SW480 (cell line): ENCODE data around the gene OPA3.

Source experiments
- DNase-seq: peaks from one replicate; pipeline ENCODE4 v3.0.0-alpha.2; 2016; ENCODE audit warnings: low spot score

Gene OPA3

DNA sequence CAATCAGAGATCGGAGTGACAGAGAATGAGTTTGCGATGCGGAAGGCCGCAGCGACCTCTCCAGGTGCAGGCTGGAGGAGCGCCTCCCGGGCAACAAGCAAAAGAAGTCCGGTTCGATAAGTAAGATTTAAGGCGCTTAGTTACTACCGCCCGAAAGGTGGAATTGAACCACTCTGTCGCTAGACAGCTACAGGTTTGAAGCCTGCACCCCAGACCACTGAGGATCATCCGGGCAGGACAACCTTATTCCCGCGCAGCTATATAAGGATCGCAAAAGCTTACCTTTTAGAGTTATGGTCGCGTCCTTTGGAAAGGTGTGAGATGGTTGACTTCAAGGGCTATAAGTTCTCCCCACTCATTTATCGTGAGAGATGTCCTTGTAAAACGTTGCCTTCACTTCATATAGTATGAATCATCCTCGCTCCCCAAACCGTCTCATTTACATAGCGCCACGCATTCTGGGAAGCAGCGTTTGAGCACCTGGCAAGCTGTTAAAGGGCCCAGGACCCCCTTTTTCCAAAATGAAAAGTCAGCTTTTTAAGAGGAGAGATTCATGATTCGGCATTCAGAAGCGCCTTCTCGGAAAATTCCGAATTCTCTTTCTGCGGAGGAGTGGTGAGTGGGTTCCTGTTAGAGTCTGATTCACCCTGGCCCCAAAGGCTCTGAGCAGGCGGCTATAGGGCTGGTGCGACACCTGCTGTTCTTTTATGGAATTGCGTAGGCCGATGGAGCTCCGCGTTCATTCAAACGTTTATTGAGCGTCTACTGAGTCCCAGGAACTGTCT, 106.0 kb downstream of the OPA3 start:
- DNase-seq: peak; percentile 98

DNA sequence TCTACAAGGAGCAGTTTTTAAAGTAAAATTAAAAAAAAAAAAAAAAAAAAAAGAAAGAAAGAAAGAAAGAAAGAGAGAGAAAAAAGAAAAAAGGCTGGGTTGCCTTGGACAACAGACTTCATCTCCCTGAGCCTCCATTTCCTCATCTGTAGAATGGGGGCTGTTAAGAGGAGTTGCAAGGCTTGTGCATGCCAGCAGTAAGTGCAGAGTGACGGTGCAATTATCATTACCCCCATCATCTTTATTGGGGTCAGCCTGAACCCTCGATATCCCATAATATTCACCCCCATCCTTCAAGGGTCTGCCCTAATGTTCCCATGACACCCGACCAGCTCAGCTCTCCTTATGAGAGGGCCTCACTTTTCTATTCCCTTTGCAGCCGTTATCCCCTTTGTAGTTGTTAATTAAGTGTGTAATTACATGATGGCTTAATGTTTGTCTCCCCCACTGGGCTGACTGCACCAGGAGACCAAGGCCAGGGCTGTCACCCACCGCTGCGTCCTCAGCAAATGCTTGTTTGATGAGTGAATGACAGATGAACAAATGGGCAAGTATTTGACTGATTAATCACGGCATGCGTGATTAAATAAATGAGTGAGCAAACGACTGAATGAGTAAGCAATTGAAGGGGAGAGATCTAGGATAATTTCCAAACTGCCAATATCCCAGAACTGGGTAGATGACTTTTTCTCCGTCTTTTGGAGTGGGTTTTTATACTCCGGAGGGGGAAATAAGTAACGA, 106.7 kb downstream of the OPA3 start:
- DNase-seq: no peak
